Measurements from ENCODE around the gene C22orf23.
"Not testable (repeated sequence)": the region's sequence is repeated elsewhere in the genome, so short reads cannot be mapped to it uniquely, and the experiment has no call there.

C22orf23 gene

DNA sequence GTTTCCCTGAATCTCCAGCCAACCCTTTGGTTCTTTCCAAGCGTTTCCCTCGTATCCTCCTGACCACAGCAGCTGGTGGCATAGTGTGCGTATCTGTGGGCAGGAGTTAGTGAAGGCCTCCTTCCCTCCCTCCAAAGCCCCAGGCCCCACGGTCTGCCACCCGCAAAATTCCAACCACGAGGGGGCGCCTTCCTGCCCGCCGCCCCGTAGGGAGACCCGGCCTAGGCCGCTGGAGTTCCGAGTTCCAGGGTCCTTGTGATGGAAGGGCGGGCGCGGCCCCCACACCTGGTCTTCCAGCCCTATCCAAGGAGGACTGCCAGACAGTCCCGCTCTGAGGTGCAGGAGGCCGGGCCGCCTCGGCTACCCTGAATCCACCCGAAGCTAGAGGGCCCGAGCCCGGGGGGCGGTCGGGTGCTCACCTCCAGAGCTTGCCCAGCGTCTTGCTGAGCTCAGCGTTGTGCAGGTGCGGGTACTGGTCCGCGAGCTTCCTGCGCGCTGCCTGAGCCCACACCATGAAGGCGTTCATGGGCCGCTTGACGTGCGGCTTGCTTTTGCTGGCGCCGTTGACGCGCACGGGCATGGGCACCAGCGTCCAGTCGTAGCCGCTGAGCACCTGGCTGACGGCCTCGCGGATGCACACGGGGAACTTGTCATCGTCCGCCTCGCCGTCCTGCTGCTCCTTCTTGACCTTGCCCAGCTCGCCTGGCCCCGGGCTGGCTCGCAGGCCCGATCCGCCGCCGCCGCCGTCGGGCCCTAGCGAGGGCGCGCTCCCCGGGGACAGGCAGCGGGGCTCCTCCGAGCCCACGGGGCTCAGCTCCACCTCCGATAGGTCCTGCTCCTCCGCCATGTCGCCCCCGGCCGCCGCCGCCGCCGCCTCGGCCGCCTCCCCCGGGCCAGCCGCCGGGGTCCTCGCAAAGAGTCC is 29.8 kb upstream of the C22orf23 start:
- in situ Hi-C loops (cut with MboI; ENCODE audit: low sequenced_read_pairs) = no loop called here

DNA sequence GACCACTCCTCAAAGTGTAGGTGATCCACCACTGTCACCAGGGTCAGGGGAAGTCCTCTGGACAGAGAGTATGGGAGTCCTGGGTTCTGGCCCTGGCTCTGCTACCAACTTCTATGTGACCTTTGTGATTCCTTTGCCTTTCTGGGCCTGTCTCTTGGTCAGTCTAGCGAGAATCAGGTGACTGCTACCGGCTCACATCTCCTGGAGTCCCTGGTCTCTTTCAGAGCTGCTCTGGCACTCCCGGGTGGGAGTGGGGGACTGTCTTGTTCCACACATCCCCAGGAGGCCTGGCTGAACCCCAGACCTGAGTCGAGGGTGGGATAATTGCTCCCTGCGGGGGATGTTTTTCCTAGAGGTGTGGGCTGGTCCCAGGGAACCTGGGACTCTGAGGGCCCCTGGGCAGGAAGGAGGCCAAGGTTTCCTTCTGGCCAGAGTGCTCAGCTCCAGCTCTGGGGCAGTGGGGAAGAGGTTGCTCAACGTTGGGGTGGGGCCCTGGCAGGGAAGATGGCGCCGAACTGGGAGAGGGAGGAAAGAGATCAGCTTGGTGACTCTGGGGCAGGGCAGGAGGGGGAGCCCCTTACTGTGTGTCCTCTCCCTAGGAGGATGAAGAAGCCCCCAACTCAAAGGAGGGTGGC is 28.9 kb upstream of the C22orf23 start:
- in situ Hi-C loops (cut with MboI; ENCODE audit: low sequenced_read_pairs) = no loop called here

DNA sequence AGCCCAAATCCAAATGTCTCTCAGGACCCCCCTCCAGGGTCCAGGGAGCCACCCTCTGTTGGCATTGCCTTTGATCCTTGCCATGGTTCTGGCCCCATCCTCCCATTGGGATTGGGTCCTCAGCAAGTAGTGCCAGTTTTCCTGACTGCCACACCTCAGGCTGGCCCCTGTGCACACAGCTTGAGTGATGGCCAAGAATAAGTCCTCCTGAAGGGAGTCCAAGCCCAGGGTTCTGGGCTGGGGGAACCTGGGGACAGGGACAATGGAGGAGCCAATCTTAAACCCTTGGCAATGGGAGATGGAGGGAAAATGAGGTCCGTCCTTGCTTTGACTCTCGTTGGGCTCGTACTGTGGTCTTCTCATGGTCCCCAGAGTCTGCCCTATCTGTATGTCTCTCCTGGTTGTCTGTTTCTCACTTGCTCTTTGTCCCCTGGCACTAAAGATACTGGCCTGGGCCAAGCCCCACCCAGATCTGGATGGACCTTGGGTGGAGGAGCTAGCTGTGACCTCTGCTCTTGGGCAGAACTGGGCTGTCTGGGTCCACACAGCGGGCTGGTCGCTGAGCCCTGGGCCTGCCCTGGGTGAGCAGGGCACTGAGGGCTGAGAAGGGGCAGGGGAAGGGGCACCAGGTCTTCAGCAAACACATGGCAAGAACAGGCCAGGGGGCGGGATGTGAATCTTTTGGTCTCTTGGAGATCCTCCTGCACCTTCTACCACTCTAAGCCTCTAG is 28.0 kb upstream of the C22orf23 start:
- in situ Hi-C loops (cut with MboI; ENCODE audit: low sequenced_read_pairs) = no loop called here

DNA sequence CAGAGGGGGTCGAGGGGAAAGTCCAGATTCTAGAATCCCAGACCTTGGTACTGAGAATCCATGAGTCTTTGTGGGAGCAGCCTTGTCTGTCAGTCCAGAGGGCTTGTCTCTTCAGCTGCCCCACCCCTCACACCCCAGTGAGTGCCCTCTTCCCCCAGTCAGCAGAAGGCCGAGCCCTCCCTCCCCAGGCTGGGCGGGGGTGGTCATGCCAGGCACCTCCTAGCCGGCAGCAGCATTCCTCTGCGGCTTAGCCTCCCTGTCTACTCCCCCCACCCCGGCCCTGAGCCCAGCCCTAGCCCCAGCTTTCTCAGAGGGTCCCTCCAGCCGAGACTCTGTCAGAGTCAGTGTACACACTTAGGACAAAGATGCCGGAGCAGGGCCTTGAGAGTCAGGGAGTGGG is 26.4 kb upstream of the C22orf23 start:
- in situ Hi-C loops (cut with MboI; ENCODE audit: low sequenced_read_pairs) = no loop called here

DNA sequence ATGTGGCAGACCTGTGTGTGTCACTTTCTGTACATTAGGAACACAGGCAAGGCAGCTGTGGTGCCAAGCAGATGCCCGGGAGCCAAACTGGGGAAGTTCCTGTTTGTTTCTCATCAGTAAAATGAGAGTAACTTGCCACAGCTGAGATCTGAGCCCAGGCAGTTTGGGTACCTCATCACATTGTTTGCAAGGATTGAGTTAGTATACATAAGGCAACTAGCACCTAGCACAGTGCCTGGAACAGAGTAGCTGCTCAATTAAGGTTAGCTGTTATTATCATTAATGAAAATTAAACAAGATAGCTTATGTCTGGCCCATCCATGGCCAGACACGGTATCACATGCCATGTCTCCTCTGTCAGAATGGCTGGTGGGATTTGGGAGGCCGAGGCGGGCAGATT is 23.1 kb upstream of the C22orf23 start:
- in situ Hi-C loops (cut with MboI; ENCODE audit: low sequenced_read_pairs) = no loop called here

DNA sequence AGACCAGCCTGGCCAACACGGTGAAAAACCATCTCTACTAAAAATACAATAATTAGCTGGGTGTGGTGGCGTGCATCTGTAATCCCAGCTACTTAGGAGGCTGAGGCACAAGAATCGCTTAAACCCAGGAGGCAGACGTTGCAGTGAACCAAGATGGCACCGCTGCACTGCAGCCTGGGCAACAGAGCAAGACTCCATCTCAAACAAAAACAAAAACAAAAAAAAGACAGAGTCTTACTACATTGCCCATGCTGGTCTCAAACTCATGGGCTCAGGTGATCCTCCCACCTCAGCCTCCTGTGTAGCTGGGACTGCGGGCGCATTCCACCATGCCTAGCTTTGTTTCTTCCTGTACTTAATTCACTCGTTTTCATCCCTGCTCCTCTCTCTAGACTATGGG is 22.6 kb upstream of the C22orf23 start:
- in situ Hi-C loops (cut with MboI; ENCODE audit: low sequenced_read_pairs) = not testable (repeated sequence)

DNA sequence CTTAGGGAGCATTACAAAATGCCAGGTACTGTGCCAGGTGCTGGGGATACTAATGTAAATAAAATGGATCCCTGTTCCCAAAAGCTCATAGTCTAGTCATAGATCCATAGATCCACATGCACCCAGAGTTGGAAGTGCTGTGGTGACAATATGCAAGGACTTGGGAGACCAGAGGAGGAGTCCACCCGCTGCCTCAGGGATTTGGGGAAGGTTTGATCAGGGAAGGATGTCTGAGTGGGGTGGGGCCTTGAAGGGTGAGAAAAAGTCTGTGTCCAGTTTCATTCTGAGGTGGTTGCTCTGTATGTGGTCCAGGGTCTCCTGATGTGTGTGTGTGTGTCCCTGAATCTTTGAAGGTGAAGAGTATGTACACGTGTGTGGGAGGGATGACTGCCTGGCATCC is 21.8 kb upstream of the C22orf23 start:
- in situ Hi-C loops (cut with MboI; ENCODE audit: low sequenced_read_pairs) = no loop called here

DNA sequence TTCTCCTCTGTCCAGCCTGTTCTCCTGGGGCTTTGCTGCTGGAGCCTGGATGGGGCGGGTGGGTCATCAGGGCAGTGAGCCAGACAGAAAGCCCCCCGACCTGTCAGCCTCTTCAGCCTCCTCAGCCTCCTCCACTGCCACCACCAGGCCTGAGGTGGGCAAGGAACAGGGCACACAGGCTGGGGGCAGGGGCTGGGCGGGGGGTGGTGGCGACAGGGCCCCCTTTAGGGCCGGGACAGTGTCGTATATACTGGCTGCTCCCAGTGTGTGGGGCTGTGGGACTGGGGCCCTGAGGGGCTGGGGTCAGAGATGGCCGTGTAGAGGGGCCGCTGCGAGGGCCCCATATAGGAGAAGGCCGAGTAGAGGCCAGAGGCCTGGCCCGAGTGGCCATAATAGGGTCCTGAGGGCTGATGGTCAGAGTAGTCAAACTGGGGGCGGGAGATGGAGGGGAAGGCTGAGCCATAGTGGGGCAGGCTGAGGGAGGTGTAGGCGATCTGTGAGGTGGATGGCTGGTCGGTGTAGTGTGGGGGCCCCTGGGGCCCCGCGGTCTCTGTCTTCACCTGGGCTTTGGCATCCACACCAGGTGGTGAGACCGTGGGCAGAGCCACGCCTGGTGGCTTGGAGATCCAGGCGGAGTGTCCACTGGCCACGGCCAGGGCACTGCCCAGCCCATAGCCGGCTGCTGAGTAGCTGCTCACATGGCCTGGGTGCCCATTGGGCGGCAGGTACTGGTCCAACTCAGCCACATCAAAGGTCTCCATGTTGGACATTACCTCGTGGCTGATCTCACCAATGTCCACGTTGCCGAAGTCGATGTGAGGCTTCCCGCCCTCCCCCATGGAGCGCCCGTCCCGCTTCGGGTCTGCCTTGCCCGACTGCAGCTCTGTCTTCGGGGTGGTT is 20.1 kb upstream of the C22orf23 start:
- in situ Hi-C loops (cut with MboI; ENCODE audit: low sequenced_read_pairs) = no loop called here

DNA sequence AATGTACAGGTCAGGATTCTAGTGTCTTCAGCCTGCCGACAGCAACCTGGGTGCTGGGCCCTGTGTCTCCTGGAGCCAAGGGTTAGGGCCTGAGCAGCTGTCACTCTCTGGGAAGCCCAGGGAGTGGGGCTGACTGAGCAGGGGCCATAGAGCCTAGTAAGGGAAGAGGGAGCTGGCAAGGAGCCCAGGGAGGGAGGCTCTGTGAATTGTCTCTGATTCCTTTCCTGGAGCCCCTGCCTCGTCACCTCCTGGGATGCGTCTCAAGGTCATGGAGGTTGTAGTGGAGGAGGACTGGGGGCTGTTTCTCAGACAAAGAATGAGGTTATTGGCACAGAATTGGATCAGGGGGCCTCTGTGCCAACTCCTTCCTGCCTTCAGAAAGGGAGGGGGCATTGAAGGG is 19.1 kb upstream of the C22orf23 start:
- in situ Hi-C loops (cut with MboI; ENCODE audit: low sequenced_read_pairs) = no loop called here

DNA sequence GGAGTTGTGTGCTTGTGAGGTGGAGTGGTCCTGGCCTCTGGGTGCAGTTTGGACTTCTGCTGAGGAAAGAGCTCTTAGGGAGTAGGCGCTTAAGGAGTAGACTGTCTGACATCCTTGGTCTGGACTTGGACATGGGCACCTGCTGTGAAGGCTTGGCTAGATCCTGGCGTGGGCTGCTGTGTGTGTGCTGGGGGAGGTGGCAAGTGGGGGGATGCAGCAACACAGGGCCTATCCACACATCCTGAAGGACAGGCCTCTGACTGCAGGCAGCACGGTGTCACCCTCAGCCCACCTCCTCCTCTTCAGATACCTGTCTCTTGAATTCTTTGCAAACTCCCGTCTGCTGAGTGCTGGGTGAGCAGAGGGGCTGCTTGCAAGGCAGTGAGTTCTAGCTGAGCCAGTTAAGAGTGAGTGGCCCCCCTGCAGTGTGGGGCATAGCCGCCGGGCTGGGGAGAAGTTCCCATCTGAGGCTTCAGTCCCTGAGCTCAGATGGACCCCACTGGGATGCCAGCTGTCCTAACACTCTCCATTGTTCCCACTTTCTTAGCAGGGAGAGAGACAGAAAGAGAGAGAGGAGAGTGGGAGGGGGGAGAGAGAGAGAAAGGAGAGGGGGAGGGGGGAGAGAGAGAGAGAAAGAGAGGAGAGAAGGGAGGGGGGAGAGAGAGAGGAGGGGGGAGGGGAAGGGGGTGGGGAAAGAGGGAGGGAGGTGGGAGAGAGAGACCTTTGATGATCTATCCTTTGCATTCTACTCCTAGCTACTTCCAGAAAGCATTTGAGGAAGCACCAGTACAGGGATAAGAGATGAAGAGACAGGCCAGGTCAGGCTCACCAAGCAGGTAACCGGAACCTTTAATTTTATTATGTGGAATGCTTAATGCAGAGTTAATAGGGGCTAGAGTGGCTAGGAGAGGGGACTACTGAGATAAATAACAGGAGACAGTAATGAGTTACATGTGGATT is 18.4 kb upstream of the C22orf23 start:
- in situ Hi-C loops (cut with MboI; ENCODE audit: low sequenced_read_pairs) = no loop called here

DNA sequence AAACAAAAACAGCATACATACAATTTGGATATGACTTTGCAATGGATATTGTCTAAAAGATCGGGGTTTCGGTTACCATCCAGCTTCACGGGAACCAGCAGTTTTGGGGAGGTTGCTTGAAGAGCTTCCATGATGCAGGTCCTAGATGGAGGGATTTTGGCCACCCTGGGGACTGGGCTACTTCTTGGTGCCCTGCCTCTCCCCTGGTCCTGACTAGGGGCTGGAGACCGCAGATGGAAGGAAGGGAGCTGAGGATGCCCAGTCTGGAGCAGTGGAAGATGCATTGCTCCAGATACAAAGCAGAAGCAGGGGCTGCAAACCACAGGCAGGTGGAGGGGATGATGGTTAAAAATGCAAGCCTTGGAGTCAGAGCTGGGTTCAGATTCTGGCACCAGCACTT is 17.5 kb upstream of the C22orf23 start:
- in situ Hi-C loops (cut with MboI; ENCODE audit: low sequenced_read_pairs) = no loop called here

DNA sequence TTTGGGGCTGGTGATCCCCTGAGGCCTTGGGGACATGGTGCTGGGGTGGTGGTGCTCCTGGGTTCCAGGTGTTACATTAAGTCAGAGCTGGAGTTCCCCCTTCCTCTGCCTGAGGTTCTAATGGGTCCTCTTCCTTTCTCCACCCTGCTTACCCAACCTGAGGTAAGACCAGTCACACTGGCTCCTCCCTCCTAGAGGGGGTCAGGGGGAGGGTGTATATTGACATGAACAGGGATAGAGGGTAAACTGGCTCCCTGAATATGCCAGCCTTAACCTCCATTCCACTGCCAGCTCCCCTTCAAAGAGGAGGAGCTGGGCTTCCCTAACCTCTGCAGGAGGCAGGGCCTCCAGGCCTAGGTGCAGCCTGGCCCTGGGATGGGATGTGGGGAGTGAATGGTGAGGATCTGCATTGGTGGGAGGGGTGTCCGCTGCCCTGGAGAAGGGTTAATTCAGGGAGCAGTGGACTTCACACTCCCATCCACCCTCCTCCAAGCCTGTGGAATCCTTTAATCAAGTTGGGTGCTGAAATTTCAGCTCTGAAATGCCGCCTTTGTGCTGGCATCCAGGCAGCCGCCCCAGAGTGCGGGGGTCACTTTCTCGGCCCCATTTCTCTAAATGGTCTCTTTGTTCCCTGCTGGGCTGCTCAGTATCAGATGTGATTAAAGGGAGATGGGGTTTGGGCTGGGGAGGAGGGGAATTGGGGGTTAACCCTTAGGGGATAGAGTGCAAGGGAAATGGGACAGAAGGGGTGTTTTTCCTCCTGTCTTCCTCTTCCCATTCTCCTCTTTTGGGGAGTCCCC is 15.3 kb upstream of the C22orf23 start:
- in situ Hi-C loops (cut with MboI; ENCODE audit: low sequenced_read_pairs) = no loop called here

DNA sequence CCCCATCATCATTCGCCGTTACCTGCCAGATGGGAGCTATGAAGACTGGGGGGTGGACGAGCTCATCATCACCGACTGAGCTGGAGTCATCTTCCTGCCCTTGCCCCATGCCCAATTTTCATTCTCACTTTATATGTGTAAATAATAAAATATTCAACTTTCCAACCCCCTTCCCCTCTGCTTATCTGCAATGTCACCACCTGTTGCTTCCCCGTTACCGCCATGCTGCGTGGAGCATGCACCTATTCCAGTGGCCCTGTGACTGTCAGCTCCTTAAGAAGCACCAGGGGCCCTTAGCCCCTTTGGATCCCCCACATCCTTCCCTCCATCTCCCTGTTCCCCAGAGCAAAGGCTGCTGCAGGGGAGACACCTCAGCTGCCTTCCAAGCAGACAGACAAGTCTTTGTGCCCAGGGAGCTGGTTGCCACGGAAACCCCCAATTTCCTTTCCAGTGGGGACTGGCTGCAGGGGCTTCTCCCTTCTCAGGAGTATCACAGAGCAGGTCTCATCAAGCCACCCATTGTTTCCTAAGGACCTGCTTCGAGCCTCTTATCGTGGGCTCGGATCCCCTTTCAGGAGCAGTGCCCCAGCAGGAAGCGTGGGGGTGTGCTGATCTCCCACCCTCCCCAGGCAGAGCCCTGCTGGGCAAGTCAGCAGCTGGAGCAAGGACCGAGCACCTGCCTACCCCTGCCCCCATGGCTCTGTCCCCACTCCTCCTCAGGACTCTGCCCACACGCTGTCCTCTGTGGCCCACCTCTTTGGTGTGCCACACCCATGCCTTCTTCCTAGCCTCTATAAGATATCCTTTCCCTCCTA is 14.4 kb upstream of the C22orf23 start:
- in situ Hi-C loops (cut with MboI; ENCODE audit: low sequenced_read_pairs) = no loop called here

DNA sequence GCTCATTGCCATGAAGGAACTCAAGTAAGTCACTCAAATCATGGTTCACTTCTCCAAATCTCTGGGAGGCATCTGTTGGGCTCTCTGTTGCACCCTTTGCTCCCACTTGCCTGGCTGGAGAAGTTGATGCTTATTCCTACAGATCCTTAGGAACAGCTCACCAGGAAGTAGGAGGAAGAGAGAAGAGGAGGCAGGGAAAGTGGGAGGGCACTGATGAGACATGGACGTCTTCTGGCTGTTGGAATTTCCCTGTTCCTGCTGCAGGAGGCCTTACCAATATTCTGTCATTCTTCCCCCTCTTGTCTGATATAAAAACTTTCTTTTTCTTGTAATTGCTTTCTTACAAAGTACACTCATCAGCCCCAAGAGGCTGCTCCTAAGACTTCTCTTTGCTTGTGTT is 13.7 kb upstream of the C22orf23 start:
- in situ Hi-C loops (cut with MboI; ENCODE audit: low sequenced_read_pairs) = no loop called here

DNA sequence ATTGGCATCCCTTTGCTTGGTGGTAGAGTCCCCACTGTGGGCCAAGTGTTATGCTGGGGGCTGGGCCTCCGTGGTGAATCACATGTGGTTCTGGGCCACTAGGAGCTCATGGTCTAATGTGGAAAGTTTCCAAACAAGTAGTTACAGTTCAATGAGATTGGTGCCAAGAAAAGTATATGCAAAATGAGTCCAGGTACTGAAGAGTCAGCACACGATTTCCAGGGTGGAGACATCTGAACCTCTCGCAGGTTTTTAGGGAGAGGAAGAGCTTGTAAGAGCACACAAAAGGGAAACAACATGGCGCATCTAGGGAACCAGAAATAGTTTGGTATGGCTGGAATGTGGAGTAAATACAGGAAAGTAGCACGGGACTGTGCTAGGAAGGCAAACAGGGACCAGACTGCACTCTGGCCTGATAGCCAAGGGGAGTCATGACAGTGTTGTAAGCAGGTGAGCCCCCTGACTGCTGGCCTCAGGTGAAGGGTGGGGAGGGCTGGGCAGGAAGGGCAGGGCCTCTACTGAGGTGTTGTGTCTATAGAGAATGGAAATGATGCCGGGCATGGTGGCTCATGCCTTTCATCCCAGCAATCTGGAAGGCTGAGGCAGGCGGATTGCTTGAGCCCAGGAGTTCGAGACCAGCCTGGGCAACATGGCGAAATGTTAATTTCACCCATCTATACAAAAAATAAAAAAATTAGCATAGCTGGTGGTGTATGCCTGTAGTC is 12.7 kb upstream of the C22orf23 start:
- in situ Hi-C loops (cut with MboI; ENCODE audit: low sequenced_read_pairs) = no loop called here

DNA sequence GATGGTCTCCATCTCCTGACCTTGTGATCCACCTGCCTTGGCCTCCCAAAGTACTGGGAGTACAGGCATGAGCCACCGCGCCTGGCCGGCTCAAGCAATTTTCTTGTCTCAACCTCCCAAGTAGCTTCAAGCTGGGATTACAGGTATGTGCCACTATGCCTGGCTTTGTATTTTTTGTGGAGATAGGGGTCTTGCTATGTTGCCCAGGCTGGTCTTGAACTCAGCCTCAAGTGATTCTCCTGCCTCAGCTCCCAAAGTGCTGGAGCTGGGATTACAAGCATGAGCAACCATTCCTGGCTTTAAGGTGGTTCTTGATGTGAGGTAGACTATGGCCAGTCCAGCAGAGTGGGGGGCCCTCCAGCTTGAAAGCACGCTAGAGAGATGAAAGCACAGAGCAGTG is 7.7 kb upstream of the C22orf23 start:
- in situ Hi-C loops (cut with MboI; ENCODE audit: low sequenced_read_pairs) = no loop called here

DNA sequence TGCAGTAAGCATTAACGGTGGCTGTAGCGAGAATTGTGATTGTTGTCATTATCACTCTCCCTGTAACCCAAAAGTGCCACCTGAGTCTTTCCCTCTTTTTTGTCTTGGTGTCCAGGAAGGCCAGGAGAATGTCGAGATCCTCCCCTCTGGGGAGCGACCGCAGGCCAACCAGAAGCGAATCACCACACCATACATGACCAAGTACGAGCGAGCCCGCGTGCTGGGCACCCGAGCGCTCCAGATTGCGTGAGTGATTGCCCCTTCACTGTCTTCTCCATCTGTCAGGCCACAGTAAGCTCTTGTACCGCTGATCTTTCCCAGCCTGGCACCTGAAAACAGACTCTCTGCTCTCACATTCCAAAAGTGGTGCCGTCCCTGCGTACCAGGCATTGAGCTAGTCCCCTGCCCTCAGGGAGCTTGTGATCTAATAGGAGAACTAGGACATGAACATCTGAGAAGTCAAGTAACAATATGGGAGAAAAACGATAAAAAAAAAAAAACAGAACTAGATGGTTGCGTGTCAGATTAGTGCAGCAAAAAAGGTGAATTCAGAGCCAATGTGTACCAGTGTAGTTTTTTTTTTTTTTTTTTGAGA is 5.9 kb upstream of the C22orf23 start:
- in situ Hi-C loops (cut with MboI; ENCODE audit: low sequenced_read_pairs) = no loop called here
